GM12878 (cell line): Measurements from ENCODE around the gene MYBL2.

Source experiments
- CTCF ChIP-seq, 3 experiments: IDR thresholded peaks in 2 of 3; conservative IDR thresholded peaks in 1 of 3; 2 replicates each; pipeline ENCODE4 v1.5.1; 2011; ENCODE audit warnings: low read depth in 3 of 3, low read length in 3 of 3, mild to moderate bottlenecking in 3 of 3, control low read depth in 2 of 3, moderate library complexity in 2 of 3, inconsistent platforms in 1 of 3, mixed read lengths in 1 of 3; ENCODE audit not compliant: control insufficient read depth in 2 of 3, insufficient read depth in 1 of 3; ENCODE audit errors: extremely low read depth in 1 of 3
- FOS ChIP-seq: IDR thresholded peaks from 3 replicates; pipeline ENCODE4 v1.6.1; 2011; ENCODE audit warnings: borderline replicate concordance; ENCODE audit not compliant: insufficient read length; ENCODE audit errors: extremely low read depth
- SUPT20H ChIP-seq: IDR thresholded peaks from 2 replicates; pipeline ENCODE4 v1.6.1; 2011; ENCODE audit warnings: low read depth, mild to moderate bottlenecking, low read length, moderate library complexity, borderline replicate concordance; ENCODE audit not compliant: control insufficient read depth

DNA sequence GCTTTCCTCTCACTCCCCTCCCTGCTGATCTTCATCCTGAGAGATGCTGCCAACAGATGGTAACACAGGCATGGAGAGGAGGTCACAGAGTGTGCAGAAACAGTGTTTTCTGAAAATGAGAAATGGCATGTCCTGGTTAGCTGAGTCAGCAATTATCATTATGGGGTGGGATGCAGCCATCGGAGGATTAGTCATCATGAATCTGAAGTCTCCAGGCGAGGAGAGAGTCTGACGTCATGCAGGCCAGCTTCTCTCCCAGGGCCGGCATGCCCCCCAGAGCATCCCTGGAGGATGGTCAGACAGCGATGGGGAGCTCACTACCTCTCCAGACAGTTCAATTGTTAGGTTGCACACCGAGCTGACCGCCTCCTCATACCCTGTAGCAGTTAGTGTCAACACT lies 64.6 kb downstream of the MYBL2 start:
- TF ChIP-seq SUPT20H (no peak), CTCF (IDR thresholded peaks at IDR 0.05 in 2 of 3, conservative IDR thresholded peaks at IDR 0.05 in 1 of 3; ENCODE audit: control insufficient read depth in 2 of 3, extremely low read depth in 1 of 3, insufficient read depth in 1 of 3, low read depth in 3 of 3, low read length in 3 of 3) (no peak), FOS (no peak)
